Suppressor macrophage treated with lipopolysaccharide for 4 hours (primary cell): Measurements from ENCODE around the gene MUC20.
"Not testable (repeated sequence)": the region's sequence is repeated elsewhere in the genome, so short reads cannot be mapped to it uniquely, and the experiment has no call there.

Source experiments
- DNase-seq: peaks from one replicate; pipeline ENCODE4 v3.0.0-alpha.2; 2020

Gene MUC20

GRCh38 chr3:195711091-195711812 lies 9.5 kb upstream of the MUC20 start:
- DNase-seq, result not testable (repeated sequence)

GRCh38 chr3:195711813-195712534 lies 8.8 kb upstream of the MUC20 start:
- DNase-seq, result no peak

GRCh38 chr3:195712535-195712910 lies 8.3 kb upstream of the MUC20 start:
- DNase-seq, result not testable (repeated sequence)

GRCh38 chr3:195713150-195713549 lies 7.6 kb upstream of the MUC20 start:
- DNase-seq, result not testable (repeated sequence)

GRCh38 chr3:195714380-195715011 lies 6.3 kb upstream of the MUC20 start:
- no peak for DNase-seq

GRCh38 chr3:195715134-195715533 lies 5.6 kb upstream of the MUC20 start:
- no peak for DNase-seq

- DNase-seq, result peak; percentile 70
These were observed 5.1 kb upstream of the MUC20 start for GRCh38 chr3:195715583-195716266.

- no peak for DNase-seq
These were observed 3.4 kb upstream of the MUC20 start for GRCh38 chr3:195717416-195717815.

GRCh38 chr3:195717852-195718476 lies 2.8 kb upstream of the MUC20 start:
- DNase-seq, result no peak

- no peak for DNase-seq
These were observed 2.2 kb upstream of the MUC20 start for GRCh38 chr3:195718477-195718984.

- not testable (repeated sequence) for DNase-seq
These were observed 1.1 kb upstream of the MUC20 start for GRCh38 chr3:195719514-195720254.

- not testable (repeated sequence) for DNase-seq
These were observed 1.6 kb downstream of the MUC20 start for GRCh38 chr3:195722139-195722995.

GRCh38 chr3:195722996-195723345 lies 2.2 kb downstream of the MUC20 start:
- DNase-seq, result not testable (repeated sequence)

GRCh38 chr3:195724363-195724762 lies 3.6 kb downstream of the MUC20 start:
- not testable (repeated sequence) for DNase-seq

- DNase-seq, result not testable (repeated sequence)
These were observed 5.3 kb downstream of the MUC20 start for GRCh38 chr3:195725916-195726740.

- no peak for DNase-seq
These were observed 6.9 kb downstream of the MUC20 start for GRCh38 chr3:195727606-195728195.

GRCh38 chr3:195728789-195729188 lies 8.0 kb downstream of the MUC20 start:
- not testable (repeated sequence) for DNase-seq

GRCh38 chr3:195729476-195730251 lies 8.9 kb downstream of the MUC20 start:
- no peak for DNase-seq
